ENCODE results near the gene PLA2G5.

The PLA2G5 gene

DNA sequence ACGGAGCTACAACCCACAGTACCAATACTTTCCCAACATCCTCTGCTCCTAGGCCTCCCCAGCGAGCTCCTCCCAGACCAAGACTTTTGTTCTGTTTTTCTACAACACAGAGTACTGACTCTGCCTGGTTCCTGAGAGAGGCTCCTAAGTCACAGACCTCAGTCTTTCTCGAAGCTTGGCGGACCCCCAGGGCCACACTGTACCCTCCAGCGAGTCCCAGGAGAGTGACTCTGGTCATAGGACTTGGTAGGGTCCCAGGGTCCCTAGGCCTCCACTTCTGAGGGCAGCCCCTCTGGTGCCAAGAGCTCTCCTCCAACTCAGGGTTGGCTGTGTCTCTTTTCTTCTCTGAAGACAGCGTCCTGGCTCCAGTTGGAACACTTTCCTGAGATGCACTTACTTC lies 20.6 kb downstream of the PLA2G5 start:
- Histone ChIP-seq H3K9me3 (ENCODE audit: control insufficient read depth, low read length) (no peaks in the 10 kb centered on the region), H3K4me3 (ENCODE audit: low read length) (no peak overlapping the region), H3K4me1 (ENCODE audit: control insufficient read depth, insufficient read depth, low read length) (peaks cover 26% of the 10 kb centered on the region), H3K36me3 (ENCODE audit: control insufficient read depth, insufficient read depth, low read length, severe bottlenecking) (no peaks in the 10 kb centered on the region), H3K27me3 (replicated peaks; ENCODE audit: control insufficient read depth, insufficient read depth, low read length) (no peaks in the 10 kb centered on the region), H3K9ac (ENCODE audit: low read length) (no peak overlapping the region)
- no peak for DNase-seq (ENCODE audit: low read depth)

DNA sequence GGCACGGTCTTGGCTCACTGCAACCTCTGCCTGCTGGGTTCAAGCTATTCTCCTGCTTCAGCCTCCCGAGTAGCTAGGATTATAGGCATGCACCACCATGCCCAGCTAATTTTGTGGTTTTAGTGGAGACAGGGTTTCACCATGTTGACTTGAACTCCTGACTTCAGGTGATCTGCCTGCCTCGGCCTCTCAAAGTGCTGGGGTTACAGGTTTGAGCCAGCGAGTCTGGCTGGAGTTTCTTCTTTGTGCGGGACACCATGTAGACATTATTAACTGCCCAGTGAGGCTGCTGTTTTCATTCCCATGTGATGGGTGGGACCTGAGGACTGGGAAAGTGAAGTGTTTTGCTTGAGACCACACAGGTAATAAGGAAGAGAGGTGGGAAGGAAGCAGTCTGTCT lies 23.3 kb downstream of the PLA2G5 start:
- DNase-seq (ENCODE audit: low read depth): no peak
- H3K4me3 ChIP-seq (ENCODE audit: low read length): no peak overlapping the region
- H3K4me1 ChIP-seq (ENCODE audit: control insufficient read depth, insufficient read depth, low read length): peaks cover 35% of the 10 kb centered on the region
- peaks cover 3% of the 10 kb centered on the region for H3K9me3 ChIP-seq (ENCODE audit: control insufficient read depth, low read length)
- H3K27me3 ChIP-seq (replicated peaks; ENCODE audit: control insufficient read depth, insufficient read depth, low read length): no peaks in the 10 kb centered on the region
- no peaks in the 10 kb centered on the region for H3K36me3 ChIP-seq (ENCODE audit: control insufficient read depth, insufficient read depth, low read length, severe bottlenecking)
- H3K9ac ChIP-seq (ENCODE audit: low read length): peak overlapping the region; percentile 45

DNA sequence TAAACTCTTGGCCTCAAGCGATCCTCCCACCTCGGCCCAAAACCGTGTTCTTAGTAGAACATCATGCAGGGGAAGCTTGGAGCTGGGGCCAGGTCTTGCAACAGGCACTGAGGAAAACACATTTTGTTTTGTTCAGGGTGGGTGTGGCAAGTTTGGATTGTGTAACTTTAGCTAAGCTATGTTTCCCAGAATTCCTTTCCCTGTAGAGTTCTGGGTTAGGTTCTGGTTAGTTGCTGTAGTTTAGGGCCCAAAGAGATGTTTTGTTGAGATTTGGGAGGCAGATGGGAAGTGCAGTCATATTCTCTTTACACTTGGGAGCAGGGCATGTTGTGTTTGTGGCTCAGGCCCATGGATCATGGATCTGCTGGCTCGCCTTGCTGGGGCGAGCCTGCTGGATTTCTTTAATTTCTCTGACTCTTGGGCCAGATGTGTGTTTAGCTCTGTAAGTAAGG lies 24.0 kb downstream of the PLA2G5 start:
- no peaks in the 10 kb centered on the region for H3K36me3 ChIP-seq (ENCODE audit: control insufficient read depth, insufficient read depth, low read length, severe bottlenecking)
- H3K9ac ChIP-seq (ENCODE audit: low read length): peak overlapping the region; percentile 45
- no peaks in the 10 kb centered on the region for H3K27me3 ChIP-seq (replicated peaks; ENCODE audit: control insufficient read depth, insufficient read depth, low read length)
- peaks cover 3% of the 10 kb centered on the region for H3K9me3 ChIP-seq (ENCODE audit: control insufficient read depth, low read length)
- peak; percentile 24 for DNase-seq (ENCODE audit: low read depth)
- peak overlapping the region; percentile 7 for H3K4me3 ChIP-seq (ENCODE audit: low read length)
- peaks cover 35% of the 10 kb centered on the region for H3K4me1 ChIP-seq (ENCODE audit: control insufficient read depth, insufficient read depth, low read length)

DNA sequence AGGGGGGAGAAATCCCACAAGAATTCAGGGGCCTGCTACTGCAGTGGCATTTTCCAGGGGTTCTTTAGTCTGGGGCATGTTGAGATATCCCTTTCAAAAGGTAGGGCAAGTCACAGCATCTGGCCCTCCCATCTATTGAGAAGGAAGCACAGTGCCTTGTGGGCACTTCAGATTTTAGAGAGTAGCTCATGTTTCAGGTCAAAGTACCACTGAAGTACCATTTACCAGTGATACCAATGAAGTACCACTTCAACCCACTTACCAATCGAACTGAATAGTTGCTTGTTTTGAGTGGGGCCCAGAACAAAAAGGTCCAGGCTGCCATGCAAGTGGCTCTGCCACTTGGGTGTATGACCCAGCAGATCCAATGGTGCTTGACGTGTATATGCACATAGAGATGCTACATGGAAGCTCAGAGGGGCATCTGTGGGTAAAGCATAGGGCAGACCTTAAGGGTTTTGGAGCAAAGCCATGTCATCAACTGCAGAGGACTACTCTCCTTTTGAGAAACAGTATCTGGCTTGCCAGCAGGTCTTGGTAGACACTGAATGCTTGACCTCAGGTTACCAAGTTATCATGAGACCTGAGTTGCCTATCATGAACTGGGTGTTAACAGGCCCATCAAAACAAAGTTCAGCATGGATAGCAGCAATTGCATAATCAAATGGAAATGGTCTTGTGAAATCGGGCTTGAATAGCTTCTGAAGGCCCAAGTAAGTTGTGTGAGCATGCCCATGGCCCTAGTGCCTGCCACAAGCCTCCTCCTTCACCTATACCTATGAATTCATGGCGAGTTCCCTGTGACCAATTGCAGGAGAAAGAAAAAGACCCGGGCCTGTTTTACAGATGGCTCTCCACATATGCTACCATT lies 25.8 kb downstream of the PLA2G5 start:
- Histone ChIP-seq H3K36me3 (ENCODE audit: control insufficient read depth, insufficient read depth, low read length, severe bottlenecking) (no peaks in the 10 kb centered on the region), H3K4me1 (ENCODE audit: control insufficient read depth, insufficient read depth, low read length) (peaks cover 34% of the 10 kb centered on the region), H3K27me3 (replicated peaks; ENCODE audit: control insufficient read depth, insufficient read depth, low read length) (no peaks in the 10 kb centered on the region), H3K9ac (ENCODE audit: low read length) (no peak overlapping the region), H3K4me3 (ENCODE audit: low read length) (no peak overlapping the region), H3K9me3 (ENCODE audit: control insufficient read depth, low read length) (peaks cover 3% of the 10 kb centered on the region)
- DNase-seq (ENCODE audit: low read depth): no peak

DNA sequence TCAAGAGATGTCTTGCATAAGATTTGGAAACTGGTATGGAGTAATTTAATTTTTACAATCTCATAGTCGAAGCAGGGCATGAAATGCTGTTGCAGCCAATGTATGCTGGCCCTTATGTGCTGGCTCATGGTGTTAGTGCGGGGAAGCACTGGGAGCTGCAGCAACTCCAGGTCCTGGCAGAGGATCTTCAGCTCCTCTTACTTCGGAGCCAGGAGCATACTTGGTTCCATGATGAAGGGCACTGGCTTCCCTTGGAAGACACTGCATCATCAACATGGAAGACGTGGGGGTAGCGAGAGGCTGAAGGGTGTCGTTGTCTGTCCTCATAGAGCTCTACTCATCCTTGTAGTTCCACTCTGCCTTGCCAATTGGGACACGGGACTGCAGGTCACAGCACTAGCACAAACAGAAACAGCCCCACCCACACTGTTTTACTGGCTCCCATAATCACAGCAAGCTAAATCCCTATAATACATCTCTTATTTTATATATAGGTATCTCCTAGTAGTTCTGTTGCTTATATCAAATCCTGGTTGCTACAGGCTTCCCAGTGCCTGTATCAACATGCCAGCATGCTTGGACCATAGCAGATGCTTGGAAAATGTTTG lies 26.9 kb downstream of the PLA2G5 start:
- no peak overlapping the region for H3K9ac ChIP-seq (ENCODE audit: low read length)
- no peak overlapping the region for H3K4me3 ChIP-seq (ENCODE audit: low read length)
- H3K9me3 ChIP-seq (ENCODE audit: control insufficient read depth, low read length): peaks cover 3% of the 10 kb centered on the region
- H3K27me3 ChIP-seq (replicated peaks; ENCODE audit: control insufficient read depth, insufficient read depth, low read length): no peaks in the 10 kb centered on the region
- H3K4me1 ChIP-seq (ENCODE audit: control insufficient read depth, insufficient read depth, low read length): peaks cover 32% of the 10 kb centered on the region
- H3K36me3 ChIP-seq (ENCODE audit: control insufficient read depth, insufficient read depth, low read length, severe bottlenecking): no peaks in the 10 kb centered on the region
- DNase-seq (ENCODE audit: low read depth): no peak

DNA sequence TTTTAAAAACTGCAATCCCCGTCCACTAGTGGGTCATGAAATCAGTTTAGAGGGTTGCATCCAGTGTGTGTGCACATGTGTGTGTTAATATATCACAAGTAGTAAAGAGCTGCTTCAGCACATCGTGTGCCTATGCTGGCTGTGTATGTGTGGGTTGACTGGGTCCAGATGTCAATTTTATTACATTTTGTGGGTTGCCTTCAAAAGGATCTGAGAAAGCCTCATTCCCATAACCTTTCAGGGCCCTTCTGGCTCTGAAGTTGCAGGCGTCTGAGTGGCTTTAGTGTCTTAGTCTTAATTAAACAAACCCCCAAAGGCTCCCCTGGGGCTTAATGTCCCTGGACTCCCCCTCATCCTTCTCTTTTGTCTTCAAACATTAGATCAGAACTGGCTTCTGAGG lies 29.5 kb downstream of the PLA2G5 start:
- Histone ChIP-seq H3K36me3 (ENCODE audit: control insufficient read depth, insufficient read depth, low read length, severe bottlenecking) (no peaks in the 10 kb centered on the region), H3K4me3 (ENCODE audit: low read length) (no peak overlapping the region), H3K4me1 (ENCODE audit: control insufficient read depth, insufficient read depth, low read length) (peaks cover 16% of the 10 kb centered on the region), H3K9ac (ENCODE audit: low read length) (no peak overlapping the region), H3K27me3 (replicated peaks; ENCODE audit: control insufficient read depth, insufficient read depth, low read length) (no peaks in the 10 kb centered on the region), H3K9me3 (ENCODE audit: control insufficient read depth, low read length) (peaks cover 3% of the 10 kb centered on the region)
- no peak for DNase-seq (ENCODE audit: low read depth)

DNA sequence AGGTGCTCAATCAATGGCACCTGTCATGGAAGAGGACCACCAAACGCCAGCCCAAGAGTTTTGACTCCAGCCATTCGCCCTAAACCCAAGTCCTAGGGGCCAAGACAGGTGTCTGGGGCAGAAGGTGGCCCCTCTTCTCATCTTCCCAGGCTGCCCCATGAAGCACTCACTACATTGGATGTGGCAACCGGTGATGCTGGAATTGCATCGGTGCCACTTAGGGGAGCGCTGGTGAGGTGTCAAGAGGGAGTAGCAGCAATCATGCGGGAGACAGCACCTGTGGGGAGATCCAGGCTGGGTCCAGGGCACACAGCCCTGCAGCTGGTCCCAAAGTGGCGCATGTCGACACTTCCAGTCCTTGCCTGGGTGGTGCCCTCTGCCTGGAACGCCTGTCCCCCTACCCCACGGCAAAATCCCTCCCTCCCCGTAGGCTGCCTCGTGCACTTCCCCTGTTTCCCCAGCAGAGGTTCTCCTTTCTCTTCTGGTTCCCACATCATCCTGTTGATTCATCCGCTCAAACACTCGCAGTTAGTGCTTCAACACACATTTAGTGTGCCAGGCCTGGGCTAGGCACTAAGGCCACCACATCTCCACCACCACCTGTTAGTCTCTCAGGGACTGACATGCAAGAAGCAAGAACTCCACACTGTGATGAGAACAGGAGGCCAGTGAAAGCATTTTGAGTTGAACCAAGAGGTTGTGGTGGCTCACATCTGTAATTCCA lies 30.8 kb downstream of the PLA2G5 start:
- H3K27me3 ChIP-seq (replicated peaks; ENCODE audit: control insufficient read depth, insufficient read depth, low read length): no peaks in the 10 kb centered on the region
- H3K36me3 ChIP-seq (ENCODE audit: control insufficient read depth, insufficient read depth, low read length, severe bottlenecking): no peaks in the 10 kb centered on the region
- no peak overlapping the region for H3K4me3 ChIP-seq (ENCODE audit: low read length)
- DNase-seq (ENCODE audit: low read depth): peak; percentile 49
- peaks cover 7% of the 10 kb centered on the region for H3K4me1 ChIP-seq (ENCODE audit: control insufficient read depth, insufficient read depth, low read length)
- no peak overlapping the region for H3K9ac ChIP-seq (ENCODE audit: low read length)
- H3K9me3 ChIP-seq (ENCODE audit: control insufficient read depth, low read length): peaks cover 3% of the 10 kb centered on the region

DNA sequence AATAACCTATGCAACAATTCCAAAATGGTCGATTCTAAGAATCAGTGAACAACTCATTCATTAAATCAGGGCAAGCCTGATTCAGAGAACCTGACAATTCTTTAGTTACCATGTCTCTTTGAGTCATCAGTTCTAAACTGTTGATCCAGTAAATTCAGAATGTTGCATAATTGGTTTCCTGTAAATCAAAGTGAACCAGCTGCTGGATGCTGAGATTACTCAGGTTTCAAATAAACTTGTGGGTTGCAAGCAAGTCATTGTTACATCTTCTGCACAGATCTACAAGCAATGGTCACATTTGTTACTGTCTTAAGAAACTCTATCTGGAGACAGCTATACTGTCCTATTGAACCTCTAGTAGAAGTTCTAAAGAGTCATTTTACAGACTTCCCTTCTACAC lies 32.9 kb downstream of the PLA2G5 start:
- H3K27me3 ChIP-seq (replicated peaks; ENCODE audit: control insufficient read depth, insufficient read depth, low read length): no peaks in the 10 kb centered on the region
- no peaks in the 10 kb centered on the region for H3K4me1 ChIP-seq (ENCODE audit: control insufficient read depth, insufficient read depth, low read length)
- H3K9ac ChIP-seq (ENCODE audit: low read length): no peak overlapping the region
- peak; percentile 34 for DNase-seq (ENCODE audit: low read depth)
- no peaks in the 10 kb centered on the region for H3K9me3 ChIP-seq (ENCODE audit: control insufficient read depth, low read length)
- H3K4me3 ChIP-seq (ENCODE audit: low read length): no peak overlapping the region
- H3K36me3 ChIP-seq (ENCODE audit: control insufficient read depth, insufficient read depth, low read length, severe bottlenecking): no peaks in the 10 kb centered on the region

DNA sequence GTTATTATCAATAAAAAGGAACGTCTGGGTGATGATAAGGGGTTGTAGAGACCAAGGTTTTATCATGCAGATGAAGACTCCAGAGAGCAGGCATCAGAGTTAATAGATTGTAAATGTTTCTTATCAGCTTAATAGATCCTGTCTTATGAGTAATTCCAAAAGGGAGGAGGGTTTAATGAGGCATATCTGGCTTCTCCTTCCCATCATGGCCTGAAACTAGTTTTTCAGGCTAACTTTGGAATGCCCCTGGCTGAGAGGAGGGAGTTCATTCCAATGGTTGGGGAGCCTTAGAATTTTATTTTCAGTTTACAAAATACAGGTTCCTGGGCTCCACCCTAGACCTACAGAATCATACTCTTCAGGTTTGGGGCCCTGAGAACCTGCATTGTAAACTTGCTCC lies 35.9 kb downstream of the PLA2G5 start:
- no peaks in the 10 kb centered on the region for H3K36me3 ChIP-seq (ENCODE audit: control insufficient read depth, insufficient read depth, low read length, severe bottlenecking)
- no peaks in the 10 kb centered on the region for H3K27me3 ChIP-seq (replicated peaks; ENCODE audit: control insufficient read depth, insufficient read depth, low read length)
- no peak for DNase-seq (ENCODE audit: low read depth)

DNA sequence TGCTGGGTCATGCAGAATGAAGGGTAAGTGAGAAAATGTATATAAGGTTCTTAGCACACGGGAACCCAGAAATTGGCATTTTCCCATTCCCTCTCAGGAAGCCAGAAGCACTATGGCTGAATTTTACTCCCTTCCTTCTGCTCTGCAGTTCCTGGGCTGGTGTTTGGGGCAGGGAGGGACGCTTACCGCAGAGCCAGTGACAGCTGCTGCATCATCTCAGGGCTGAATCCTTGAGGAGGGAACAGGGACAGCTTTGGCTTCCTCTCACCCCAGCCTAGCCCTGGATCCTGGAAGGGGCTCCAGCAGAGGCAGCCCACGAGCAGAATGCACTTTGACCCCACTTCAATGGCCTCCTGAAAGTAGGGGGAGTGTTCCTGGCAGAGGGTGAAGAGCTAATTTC lies 37.4 kb downstream of the PLA2G5 start:
- no peaks in the 10 kb centered on the region for H3K27me3 ChIP-seq (replicated peaks; ENCODE audit: control insufficient read depth, insufficient read depth, low read length)
- H3K4me3 ChIP-seq (ENCODE audit: low read length): no peak overlapping the region
- DNase-seq (ENCODE audit: low read depth): no peak
- H3K4me1 ChIP-seq (ENCODE audit: control insufficient read depth, insufficient read depth, low read length): no peaks in the 10 kb centered on the region
- H3K9ac ChIP-seq (ENCODE audit: low read length): no peak overlapping the region
- no peaks in the 10 kb centered on the region for H3K36me3 ChIP-seq (ENCODE audit: control insufficient read depth, insufficient read depth, low read length, severe bottlenecking)
- H3K9me3 ChIP-seq (ENCODE audit: control insufficient read depth, low read length): no peaks in the 10 kb centered on the region

More for the DNA sequence above, 35.9 kb downstream of the PLA2G5 start:
- Histone ChIP-seq H3K4me3 (ENCODE audit: low read length) (no peak overlapping the region), H3K9ac (ENCODE audit: low read length) (no peak overlapping the region), H3K9me3 (ENCODE audit: control insufficient read depth, low read length) (no peaks in the 10 kb centered on the region), H3K4me1 (ENCODE audit: control insufficient read depth, insufficient read depth, low read length) (no peaks in the 10 kb centered on the region)

DNA sequence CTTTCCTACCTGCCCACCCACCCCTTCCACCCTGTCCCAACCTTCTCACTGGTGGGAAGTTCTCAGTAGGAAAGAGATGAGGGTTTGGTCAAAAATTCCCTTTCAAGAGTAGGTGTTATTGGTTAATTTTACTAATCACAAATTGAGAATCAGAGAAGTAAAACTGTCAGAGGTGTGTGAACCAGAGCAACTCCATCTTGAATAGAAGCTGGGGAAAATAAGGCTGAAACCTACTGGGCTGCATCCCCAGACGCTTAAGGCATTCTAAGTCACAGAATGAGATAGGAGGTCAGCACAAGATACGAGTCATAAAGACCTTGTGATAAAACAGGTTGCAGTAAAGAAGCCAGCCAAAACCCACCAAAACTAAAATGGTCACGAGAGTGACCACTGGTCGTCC lies 37.8 kb downstream of the PLA2G5 start:
- Histone ChIP-seq H3K9ac (ENCODE audit: low read length) (no peak overlapping the region), H3K27me3 (replicated peaks; ENCODE audit: control insufficient read depth, insufficient read depth, low read length) (no peaks in the 10 kb centered on the region), H3K36me3 (ENCODE audit: control insufficient read depth, insufficient read depth, low read length, severe bottlenecking) (no peaks in the 10 kb centered on the region), H3K4me3 (ENCODE audit: low read length) (no peak overlapping the region), H3K9me3 (ENCODE audit: control insufficient read depth, low read length) (no peaks in the 10 kb centered on the region), H3K4me1 (ENCODE audit: control insufficient read depth, insufficient read depth, low read length) (no peaks in the 10 kb centered on the region)
- DNase-seq (ENCODE audit: low read depth): no peak

Data from adipocyte (in vitro differentiated cells).